GM18498 (cell line): ENCODE measurements around the gene CA12.

Source experiments
- ATAC-seq: cut with Tn5 transposase; IDR thresholded peaks from one replicate; pipeline ENCODE4 v1.9.1; 2021; ENCODE audit warnings: mild to moderate bottlenecking, moderate library complexity; ENCODE audit not compliant: unreplicated experiment

Gene CA12

GRCh38 chr15:63313825-63314224, 67.8 kb downstream of the CA12 start:
- no peak for ATAC-seq

- ATAC-seq: no peak
Measured at GRCh38 chr15:63312286-63312685, 69.4 kb downstream of the CA12 start.

- no peak for ATAC-seq
Measured at GRCh38 chr15:63310646-63311045, 71.0 kb downstream of the CA12 start.

- ATAC-seq: no peak
Measured at GRCh38 chr15:63308947-63309346, 72.7 kb downstream of the CA12 start.

GRCh38 chr15:63308491-63308890, 73.2 kb downstream of the CA12 start:
- ATAC-seq: no peak

GRCh38 chr15:63306492-63307073, 75.1 kb downstream of the CA12 start:
- ATAC-seq: no peak

GRCh38 chr15:63305260-63305659, 76.4 kb downstream of the CA12 start:
- ATAC-seq: no peak

GRCh38 chr15:63301088-63301487, 80.6 kb downstream of the CA12 start:
- ATAC-seq: no peak

- no peak for ATAC-seq
Measured at GRCh38 chr15:63299943-63300575, 81.6 kb downstream of the CA12 start.

- ATAC-seq: no peak
Measured at GRCh38 chr15:63296195-63296594, 85.5 kb downstream of the CA12 start.

GRCh38 chr15:63295341-63295740, 86.3 kb downstream of the CA12 start:
- no peak for ATAC-seq

- ATAC-seq: no peak
Measured at GRCh38 chr15:63294359-63294758, 87.3 kb downstream of the CA12 start.

- no peak for ATAC-seq
Measured at GRCh38 chr15:63292771-63293170, 88.9 kb downstream of the CA12 start.

- no peak for ATAC-seq
Measured at GRCh38 chr15:63292241-63292640, 89.4 kb downstream of the CA12 start.

GRCh38 chr15:63291507-63291906, 90.1 kb downstream of the CA12 start:
- ATAC-seq: no peak

GRCh38 chr15:63288778-63289378, 92.8 kb downstream of the CA12 start:
- ATAC-seq: no peak

GRCh38 chr15:63288342-63288741, 93.3 kb downstream of the CA12 start:
- no peak for ATAC-seq

- no peak for ATAC-seq
Measured at GRCh38 chr15:63287109-63287508, 94.5 kb downstream of the CA12 start.

GRCh38 chr15:63284335-63284734, 97.3 kb downstream of the CA12 start:
- ATAC-seq: no peak

GRCh38 chr15:63283126-63283525, 98.5 kb downstream of the CA12 start:
- no peak for ATAC-seq

- ATAC-seq: no peak
Measured at GRCh38 chr15:63277893-63278456, 103.7 kb downstream of the CA12 start.
